ENCODE results near the gene OR2T11. TPM values are rescaled to one million over a fixed set of nuclear protein-coding genes. Genes with fewer than 3 reads are reported as not detected.

The OR2T11 gene
- total RNA-seq, 3 donors from 2014 or later (not counting 1 experiment from before 2014, with no cell fraction given), result not detected

- Histone ChIP-seq H3K27me3 (ENCODE audit: control insufficient read depth, insufficient read depth, low read length) (no peaks in the 10 kb centered on the region), H3K4me1 (ENCODE audit: control insufficient read depth, insufficient read depth, low read length) (no peaks in the 10 kb centered on the region), H3K27ac (ENCODE audit: low read length) (no peak overlapping the region), H3K9me3 (ENCODE audit: control insufficient read depth, insufficient read depth, low read length) (no peaks in the 10 kb centered on the region), H3K36me3 (ENCODE audit: control insufficient read depth, insufficient read depth, low read length) (no peaks in the 10 kb centered on the region), H3K4me3 (ENCODE audit: low read length) (no peak overlapping the region)
- H3K27ac Mint-ChIP-seq, result no peak overlapping the region
- DNase-seq (no peak), ATAC-seq (no peak)
- intact Hi-C loops (cut with micrococcal nuclease), result no loop called here
- H3K9me3 Mint-ChIP-seq, result no peaks in the 10 kb centered on the region
- H3K27me3 Mint-ChIP-seq (ENCODE audit: low read depth in 2 of 2), result peaks cover 0 to 4% of the 10 kb centered on the region in 2 donors
- no peaks in the 10 kb centered on the region for H3K36me3 Mint-ChIP-seq
- no peak overlapping the region for H3K4me3 Mint-ChIP-seq
- no peaks in the 10 kb centered on the region for H3K4me1 Mint-ChIP-seq
- WGBS (ENCODE audit: insufficient coverage), result 88% methylated on average over 5 of the region's 5 CpGs
- no peak for TF ChIP-seq CTCF (IDR thresholded peaks at IDR 0.05)
Measured at GRCh38 chr1:248625971-248626370, 8.9 kb downstream of the OR2T11 start.

DNA sequence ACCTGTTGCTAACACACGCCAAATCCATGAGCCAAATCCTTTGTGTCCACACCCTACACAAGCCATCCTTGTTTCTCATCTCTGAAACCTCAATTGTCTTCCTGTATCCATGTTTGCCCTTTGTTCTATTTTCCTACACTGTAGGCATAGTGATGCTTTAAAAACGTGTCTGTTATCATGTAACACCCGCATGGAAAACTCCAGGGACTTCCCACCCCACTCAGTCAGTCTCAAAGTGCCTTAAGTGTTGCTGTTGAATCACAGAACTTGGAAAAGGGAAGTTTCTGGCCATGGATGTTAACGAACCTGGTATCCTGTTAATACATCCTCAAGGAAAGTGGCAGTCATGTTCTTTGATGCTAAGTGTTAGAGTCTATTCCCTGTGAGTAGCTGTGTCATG lies 9.7 kb downstream of the OR2T11 start:
- TF ChIP-seq CTCF (IDR thresholded peaks at IDR 0.05), result no peak
- Histone ChIP-seq H3K27me3 (ENCODE audit: control insufficient read depth, insufficient read depth, low read length) (no peaks in the 10 kb centered on the region), H3K4me3 (ENCODE audit: low read length) (no peak overlapping the region), H3K9me3 (ENCODE audit: control insufficient read depth, insufficient read depth, low read length) (no peaks in the 10 kb centered on the region), H3K27ac (ENCODE audit: low read length) (no peak overlapping the region), H3K36me3 (ENCODE audit: control insufficient read depth, insufficient read depth, low read length) (no peaks in the 10 kb centered on the region), H3K4me1 (ENCODE audit: control insufficient read depth, insufficient read depth, low read length) (no peaks in the 10 kb centered on the region)
- Mint-ChIP-seq H3K4me3 (no peak overlapping the region), H3K9me3 (no peaks in the 10 kb centered on the region), H3K4me1 (no peaks in the 10 kb centered on the region), H3K27ac (no peak overlapping the region), H3K36me3 (no peaks in the 10 kb centered on the region), H3K27me3 (ENCODE audit: low read depth in 2 of 2) (peaks cover 0 to 4% of the 10 kb centered on the region in 2 donors)
- no peak for DNase-seq
- 78% methylated on average over 4 of the region's 4 CpGs for WGBS (ENCODE audit: insufficient coverage)
- intact Hi-C loops (cut with micrococcal nuclease), result no loop called here
- ATAC-seq, result no peak

GRCh38 chr1:248622570-248623001 lies 12.3 kb downstream of the OR2T11 start:
- H3K4me1 ChIP-seq (ENCODE audit: control insufficient read depth, insufficient read depth, low read length), result no peaks in the 10 kb centered on the region
- peak; percentile 23 for TF ChIP-seq CTCF (IDR thresholded peaks at IDR 0.05)
- WGBS (ENCODE audit: insufficient coverage), result 63% methylated on average over 4 of the region's 4 CpGs
- H3K36me3 ChIP-seq (ENCODE audit: control insufficient read depth, insufficient read depth, low read length), result no peaks in the 10 kb centered on the region
- H3K36me3 Mint-ChIP-seq, result no peaks in the 10 kb centered on the region
- no peak overlapping the region for H3K27ac ChIP-seq (ENCODE audit: low read length)
- intact Hi-C loops (cut with micrococcal nuclease), result no loop called here
- no peaks in the 10 kb centered on the region for H3K9me3 ChIP-seq (ENCODE audit: control insufficient read depth, insufficient read depth, low read length)
- H3K27ac Mint-ChIP-seq, result no peak overlapping the region
- H3K4me3 Mint-ChIP-seq, result no peak overlapping the region
- H3K27me3 ChIP-seq (ENCODE audit: control insufficient read depth, insufficient read depth, low read length), result no peaks in the 10 kb centered on the region
- H3K4me1 Mint-ChIP-seq, result no peaks in the 10 kb centered on the region
- peaks cover 0 to 4% of the 10 kb centered on the region in 2 donors for H3K27me3 Mint-ChIP-seq (ENCODE audit: low read depth in 2 of 2)
- ATAC-seq (peak in 1 of 3 donors; percentile 38), DNase-seq (peak in 1 of 2 donors; percentile 41)
- H3K4me3 ChIP-seq (ENCODE audit: low read length), result no peak overlapping the region
- no peaks in the 10 kb centered on the region for H3K9me3 Mint-ChIP-seq

DNA sequence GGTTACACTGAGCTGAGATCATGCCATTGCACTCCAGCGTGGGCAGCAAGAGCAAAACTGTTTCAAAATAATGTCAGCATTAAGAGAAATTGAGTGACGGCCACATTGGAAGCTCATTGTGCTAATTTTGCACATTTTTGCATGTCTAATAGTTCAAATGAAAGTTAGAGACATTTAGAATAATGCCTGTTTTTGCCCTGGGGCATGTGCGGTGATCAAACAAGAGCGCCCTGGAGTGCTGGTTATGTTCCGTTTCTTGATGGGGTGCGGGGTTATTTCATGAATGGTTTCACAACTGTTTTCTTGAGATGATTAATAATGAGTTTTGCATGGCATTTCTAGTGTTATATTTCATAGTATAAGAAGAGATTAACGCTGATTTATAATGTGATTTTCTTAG lies 13.1 kb downstream of the OR2T11 start:
- ATAC-seq (no peak), DNase-seq (no peak)
- Mint-ChIP-seq H3K9me3 (no peaks in the 10 kb centered on the region), H3K4me1 (no peaks in the 10 kb centered on the region), H3K36me3 (no peaks in the 10 kb centered on the region), H3K4me3 (no peak overlapping the region), H3K27me3 (ENCODE audit: low read depth in 2 of 2) (peaks cover 0 to 4% of the 10 kb centered on the region in 2 donors), H3K27ac (no peak overlapping the region)
- no peak overlapping the region for H3K27ac ChIP-seq (ENCODE audit: low read length)
- H3K36me3 ChIP-seq (ENCODE audit: control insufficient read depth, insufficient read depth, low read length), result no peaks in the 10 kb centered on the region
- 85% methylated on average over 6 of the region's 7 CpGs for WGBS (ENCODE audit: insufficient coverage)
- TF ChIP-seq CTCF (IDR thresholded peaks at IDR 0.05), result no peak
- no peaks in the 10 kb centered on the region for H3K4me1 ChIP-seq (ENCODE audit: control insufficient read depth, insufficient read depth, low read length)
- intact Hi-C loops (cut with micrococcal nuclease), result no loop called here
- H3K4me3 ChIP-seq (ENCODE audit: low read length), result no peak overlapping the region
- H3K27me3 ChIP-seq (ENCODE audit: control insufficient read depth, insufficient read depth, low read length), result no peaks in the 10 kb centered on the region
- no peaks in the 10 kb centered on the region for H3K9me3 ChIP-seq (ENCODE audit: control insufficient read depth, insufficient read depth, low read length)

Measured in natural killer cell (primary cell).